Nephron progenitor cell (in vitro differentiated cells): Measurements from ENCODE around the gene MYOM1.

Experiments
- DNase-seq: peaks from one replicate; pipeline ENCODE4 v3.0.0; 2021
- H3K27ac Mint-ChIP-seq: 2 replicates; pipeline ENCODE4 v1.8.0; 2021; ENCODE audit warnings: mild to moderate bottlenecking, moderate library complexity, mixed read lengths
- H3K27me3 Mint-ChIP-seq: 2 replicates; pipeline ENCODE4 v1.8.0; 2021; ENCODE audit warnings: mild to moderate bottlenecking, low read depth, mixed read lengths; ENCODE audit not compliant: poor library complexity
- H3K36me3 Mint-ChIP-seq: 2 replicates; pipeline ENCODE4 v1.8.0; 2021; ENCODE audit warnings: low read depth, mixed read lengths
- H3K4me1 Mint-ChIP-seq: 2 replicates; pipeline ENCODE4 v1.8.0; 2021; ENCODE audit warnings: mixed read lengths
- H3K4me3 Mint-ChIP-seq: 2 replicates; pipeline ENCODE4 v1.8.0; 2021; ENCODE audit warnings: mild to moderate bottlenecking, moderate library complexity, mixed read lengths
- H3K9me3 Mint-ChIP-seq: 2 replicates; pipeline ENCODE4 v1.8.0; 2021; ENCODE audit warnings: mild to moderate bottlenecking, moderate library complexity, mixed read lengths
- TF ChIP-seq, protein P1 (sequence below): fragments of 200-600 bp; sonication (generic); IDR thresholded peaks from 2 replicates; pipeline ENCODE4 v1.5.0; 2021; ENCODE audit warnings: antibody characterized with exemption

MYOM1 gene

GRCh38 chr18:3172097-3172496, 47.7 kb downstream of the MYOM1 start:
- Mint-ChIP-seq H3K27ac (no peak overlapping the region), H3K9me3 (no peaks in the 10 kb centered on the region), H3K4me1 (peaks cover 19% of the 10 kb centered on the region), H3K36me3 (no peaks in the 10 kb centered on the region), H3K4me3 (no peak overlapping the region), H3K27me3 (no peaks in the 10 kb centered on the region)
- DNase-seq = no peak
- TF ChIP-seq, protein P1, sequence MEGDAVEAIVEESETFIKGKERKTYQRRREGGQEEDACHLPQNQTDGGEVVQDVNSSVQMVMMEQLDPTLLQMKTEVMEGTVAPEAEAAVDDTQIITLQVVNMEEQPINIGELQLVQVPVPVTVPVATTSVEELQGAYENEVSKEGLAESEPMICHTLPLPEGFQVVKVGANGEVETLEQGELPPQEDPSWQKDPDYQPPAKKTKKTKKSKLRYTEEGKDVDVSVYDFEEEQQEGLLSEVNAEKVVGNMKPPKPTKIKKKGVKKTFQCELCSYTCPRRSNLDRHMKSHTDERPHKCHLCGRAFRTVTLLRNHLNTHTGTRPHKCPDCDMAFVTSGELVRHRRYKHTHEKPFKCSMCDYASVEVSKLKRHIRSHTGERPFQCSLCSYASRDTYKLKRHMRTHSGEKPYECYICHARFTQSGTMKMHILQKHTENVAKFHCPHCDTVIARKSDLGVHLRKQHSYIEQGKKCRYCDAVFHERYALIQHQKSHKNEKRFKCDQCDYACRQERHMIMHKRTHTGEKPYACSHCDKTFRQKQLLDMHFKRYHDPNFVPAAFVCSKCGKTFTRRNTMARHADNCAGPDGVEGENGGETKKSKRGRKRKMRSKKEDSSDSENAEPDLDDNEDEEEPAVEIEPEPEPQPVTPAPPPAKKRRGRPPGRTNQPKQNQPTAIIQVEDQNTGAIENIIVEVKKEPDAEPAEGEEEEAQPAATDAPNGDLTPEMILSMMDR = no peak

GRCh38 chr18:3171631-3172030, 48.1 kb downstream of the MYOM1 start:
- Mint-ChIP-seq H3K4me3 (no peak overlapping the region), H3K4me1 (peaks cover 19% of the 10 kb centered on the region), H3K27ac (no peak overlapping the region), H3K9me3 (no peaks in the 10 kb centered on the region), H3K36me3 (no peaks in the 10 kb centered on the region), H3K27me3 (no peaks in the 10 kb centered on the region)
- TF ChIP-seq, protein P1 = no peak
- no peak for DNase-seq

DNA sequence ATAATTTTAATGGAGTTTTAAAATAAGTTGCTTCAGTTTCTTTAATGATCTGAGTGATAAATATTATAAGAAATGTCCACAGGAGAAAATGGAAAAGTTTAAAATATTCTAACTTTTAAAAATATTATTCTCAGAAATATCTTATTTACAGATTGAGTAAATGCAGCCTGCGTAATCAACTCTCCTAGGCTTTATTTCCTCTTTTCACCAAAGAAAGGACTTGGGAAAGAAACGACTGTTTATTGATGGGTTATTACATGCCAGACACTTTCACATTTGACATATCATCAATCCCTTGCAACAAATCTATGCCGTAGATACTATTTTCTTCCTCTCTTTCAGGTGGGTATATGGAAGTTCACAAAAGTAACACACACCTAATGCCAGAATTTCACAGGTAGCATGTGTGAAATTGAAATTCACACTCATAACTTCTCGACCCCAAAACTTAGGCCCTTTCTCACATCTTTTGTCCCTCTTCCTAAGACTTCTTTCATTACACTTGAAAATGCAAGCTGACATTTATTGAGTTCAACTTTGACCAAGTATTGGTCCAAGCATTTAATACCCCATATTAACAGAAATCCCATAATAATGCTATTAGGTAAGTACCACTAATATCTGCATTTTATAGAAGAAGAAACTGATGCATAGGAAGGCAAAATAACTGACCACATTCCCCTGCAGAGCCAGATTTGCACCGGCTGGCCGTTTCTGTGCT, 49.2 kb downstream of the MYOM1 start:
- DNase-seq = no peak
- Mint-ChIP-seq H3K36me3 (no peaks in the 10 kb centered on the region), H3K27me3 (no peaks in the 10 kb centered on the region), H3K9me3 (no peaks in the 10 kb centered on the region), H3K4me3 (no peak overlapping the region), H3K27ac (no peak overlapping the region), H3K4me1 (peaks cover 16% of the 10 kb centered on the region)
- TF ChIP-seq, protein P1 = no peak

DNA sequence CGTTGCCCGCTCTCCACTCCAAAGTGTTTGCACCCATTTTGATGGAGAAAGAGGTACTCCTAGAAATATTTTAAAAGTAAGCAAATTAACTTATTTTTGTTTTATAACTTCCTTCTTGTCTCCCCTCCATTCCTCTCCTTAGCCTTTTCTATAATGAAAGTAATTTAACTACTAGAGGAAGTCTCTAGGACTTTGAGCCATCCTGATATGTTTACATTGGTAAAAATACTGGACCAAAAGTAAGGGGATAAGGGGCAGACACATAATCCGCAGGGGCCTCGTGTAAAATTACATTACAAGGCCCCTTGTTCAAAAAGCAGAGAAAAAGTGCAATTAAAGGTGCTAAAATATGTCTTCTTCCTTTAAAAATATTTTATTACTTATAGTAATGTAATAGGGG, 55.4 kb downstream of the MYOM1 start:
- Mint-ChIP-seq H3K4me3 (no peak overlapping the region), H3K27me3 (peaks cover 3% of the 10 kb centered on the region), H3K4me1 (no peaks in the 10 kb centered on the region), H3K9me3 (no peaks in the 10 kb centered on the region), H3K36me3 (no peaks in the 10 kb centered on the region), H3K27ac (no peak overlapping the region)
- no peak for DNase-seq
- TF ChIP-seq, protein P1 = no peak

- no peaks in the 10 kb centered on the region for H3K4me1 Mint-ChIP-seq
- no peak overlapping the region for H3K4me3 Mint-ChIP-seq
- no peak for DNase-seq
- no peak overlapping the region for H3K27ac Mint-ChIP-seq
- no peaks in the 10 kb centered on the region for H3K36me3 Mint-ChIP-seq
- no peaks in the 10 kb centered on the region for H3K9me3 Mint-ChIP-seq
- peaks cover 3% of the 10 kb centered on the region for H3K27me3 Mint-ChIP-seq
- TF ChIP-seq, protein P1 = no peak
Measured at GRCh38 chr18:3163968-3164367, 55.8 kb downstream of the MYOM1 start.

DNA sequence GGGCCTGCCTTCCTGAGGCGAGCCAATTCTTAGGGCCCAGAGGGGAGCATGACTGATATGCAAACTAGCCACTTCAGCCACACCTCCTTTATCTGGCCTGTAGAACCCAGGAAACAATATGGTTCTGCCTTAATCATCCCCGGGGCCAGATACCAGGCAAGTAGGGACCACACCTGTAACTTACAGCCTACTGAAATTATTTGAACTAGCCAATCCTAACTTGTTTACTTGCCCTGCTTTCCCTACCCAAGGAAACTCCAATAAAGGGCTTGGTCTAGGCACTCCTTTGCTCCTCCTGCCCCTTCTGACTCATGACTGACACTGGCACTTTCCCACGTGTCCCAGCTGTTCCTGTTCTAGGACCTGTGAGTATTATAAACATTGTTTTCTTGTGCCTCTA, 57.6 kb downstream of the MYOM1 start:
- DNase-seq = no peak
- no peaks in the 10 kb centered on the region for H3K4me1 Mint-ChIP-seq
- no peaks in the 10 kb centered on the region for H3K36me3 Mint-ChIP-seq
- H3K9me3 Mint-ChIP-seq = no peaks in the 10 kb centered on the region
- no peak overlapping the region for H3K27ac Mint-ChIP-seq
- no peak overlapping the region for H3K4me3 Mint-ChIP-seq
- TF ChIP-seq, protein P1 = no peak
- H3K27me3 Mint-ChIP-seq = peaks cover 3% of the 10 kb centered on the region
